GM10847 (cell line): Measurements from ENCODE around the gene HAPSTR1.

ENCODE experiments used
- POLR2A ChIP-seq: IDR thresholded peaks from 2 replicates; pipeline ENCODE4 v1.6.1; 2011; ENCODE audit not compliant: insufficient read length; ENCODE audit errors: extremely low read depth

Gene HAPSTR1

GRCh38 chr16:9090101-9090959 is 1.1 kb upstream of the HAPSTR1 start:
- TF ChIP-seq POLR2A: no peak

GRCh38 chr16:9091867-9092281 is 430 bp downstream of the HAPSTR1 start:
- TF ChIP-seq POLR2A: no peak

- peak; percentile 6 for TF ChIP-seq POLR2A
Observed at GRCh38 chr16:9092282-9092977, 986 bp downstream of the HAPSTR1 start.

GRCh38 chr16:9092978-9093344 is 1.5 kb downstream of the HAPSTR1 start:
- no peak for TF ChIP-seq POLR2A

- no peak for TF ChIP-seq POLR2A
Observed at GRCh38 chr16:9094011-9094846, 2.8 kb downstream of the HAPSTR1 start.

GRCh38 chr16:9095171-9095570 is 3.7 kb downstream of the HAPSTR1 start:
- no peak for TF ChIP-seq POLR2A

GRCh38 chr16:9095656-9096397 is 4.4 kb downstream of the HAPSTR1 start:
- no peak for TF ChIP-seq POLR2A

- no peak for TF ChIP-seq POLR2A
Observed at GRCh38 chr16:9096416-9096952, 5.0 kb downstream of the HAPSTR1 start.

GRCh38 chr16:9097266-9098219 is 6.1 kb downstream of the HAPSTR1 start:
- TF ChIP-seq POLR2A: no peak

- TF ChIP-seq POLR2A: no peak
Observed at GRCh38 chr16:9098377-9099090, 7.1 kb downstream of the HAPSTR1 start.

- no peak for TF ChIP-seq POLR2A
Observed at GRCh38 chr16:9099131-9099625, 7.7 kb downstream of the HAPSTR1 start.

- TF ChIP-seq POLR2A: no peak
Observed at GRCh38 chr16:9102379-9102778, 10.9 kb downstream of the HAPSTR1 start.

GRCh38 chr16:9102943-9103342 is 11.5 kb downstream of the HAPSTR1 start:
- no peak for TF ChIP-seq POLR2A
